ENCODE measurements around the gene WEE2.

GRCh38 chr7:141731476-141732149, 23.5 kb downstream of the WEE2 start:
- TF ChIP-seq CTCF (IDR thresholded peaks at IDR 0.05) (no peak), POLR2A (IDR thresholded peaks at IDR 0.05) (no peak), POLR2AphosphoS5 (IDR thresholded peaks at IDR 0.05) (no peak)

Data from breast epithelium (tissue), 3 donors.